Medulla oblongata (tissue), 1 donor: ENCODE results near the gene HS6ST3.

ENCODE experiments used
- DNase-seq: peaks from one replicate; pipeline ENCODE4 v3.0.0-alpha.2; 2015; ENCODE audit errors: extremely low spot score

Gene HS6ST3

GRCh38 chr13:96792188-96792587, 702.3 kb downstream of the HS6ST3 start:
- DNase-seq: no peak

GRCh38 chr13:96792736-96793403, 703.0 kb downstream of the HS6ST3 start:
- no peak for DNase-seq

- DNase-seq: no peak
Observed at GRCh38 chr13:96793404-96793755, 703.5 kb downstream of the HS6ST3 start.

GRCh38 chr13:96794669-96795068, 704.8 kb downstream of the HS6ST3 start:
- no peak for DNase-seq

- DNase-seq: no peak
Observed at GRCh38 chr13:96795670-96796069, 705.8 kb downstream of the HS6ST3 start.

GRCh38 chr13:96796091-96796633, 706.3 kb downstream of the HS6ST3 start:
- no peak for DNase-seq

GRCh38 chr13:96797136-96797535, 707.2 kb downstream of the HS6ST3 start:
- no peak for DNase-seq

- no peak for DNase-seq
Observed at GRCh38 chr13:96803456-96804100, 713.7 kb downstream of the HS6ST3 start.

GRCh38 chr13:96804174-96804573, 714.3 kb downstream of the HS6ST3 start:
- DNase-seq: no peak

- DNase-seq: no peak
Observed at GRCh38 chr13:96806746-96807145, 716.8 kb downstream of the HS6ST3 start.

- no peak for DNase-seq
Observed at GRCh38 chr13:96809366-96810096, 719.6 kb downstream of the HS6ST3 start.

GRCh38 chr13:96810104-96810503, 720.2 kb downstream of the HS6ST3 start:
- no peak for DNase-seq

GRCh38 chr13:96811049-96811448, 721.1 kb downstream of the HS6ST3 start:
- DNase-seq: no peak

- DNase-seq: no peak
Observed at GRCh38 chr13:96816261-96816660, 726.4 kb downstream of the HS6ST3 start.

- no peak for DNase-seq
Observed at GRCh38 chr13:96816874-96817273, 727.0 kb downstream of the HS6ST3 start.

- DNase-seq: peak; percentile 31
Observed at GRCh38 chr13:96817336-96817941, 727.5 kb downstream of the HS6ST3 start.

- no peak for DNase-seq
Observed at GRCh38 chr13:96819375-96819774, 729.5 kb downstream of the HS6ST3 start.

- DNase-seq: no peak
Observed at GRCh38 chr13:96821381-96821780, 731.5 kb downstream of the HS6ST3 start.

- DNase-seq: no peak
Observed at GRCh38 chr13:96821971-96822370, 732.1 kb downstream of the HS6ST3 start.

- DNase-seq: no peak
Observed at GRCh38 chr13:96822895-96823294, 733.0 kb downstream of the HS6ST3 start.

GRCh38 chr13:96824140-96824539, 734.2 kb downstream of the HS6ST3 start:
- DNase-seq: no peak

- DNase-seq: no peak
Observed at GRCh38 chr13:96825653-96826052, 735.7 kb downstream of the HS6ST3 start.
